ENCODE measurements around the gene SPINK5. TPM values are rescaled to one million over a fixed set of nuclear protein-coding genes. Genes with fewer than 3 reads are reported as not detected.
"Not testable (repeated sequence)": the region's sequence is repeated elsewhere in the genome, so short reads cannot be mapped to it uniquely, and the experiment has no call there.

Gene SPINK5
- total RNA-seq, 1 experiment from 2014 or later: not detected

DNA sequence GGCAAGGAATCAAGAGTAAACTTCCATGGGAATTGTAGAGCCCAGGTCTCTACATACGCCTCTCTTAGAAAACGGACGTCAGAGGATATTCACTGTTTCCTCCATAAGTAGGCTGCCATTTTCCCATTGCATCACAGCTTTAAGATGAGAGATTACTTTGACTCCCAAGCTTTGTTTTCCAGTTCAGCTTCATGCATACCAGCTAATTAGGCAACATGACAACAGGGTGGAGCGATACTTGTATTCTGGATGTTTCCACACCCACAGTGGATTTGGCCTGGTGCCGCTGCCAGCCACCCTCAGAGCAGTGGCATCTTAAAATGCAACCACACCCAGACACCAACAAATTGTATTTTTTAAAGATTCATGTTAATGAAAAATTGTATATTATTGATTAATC is 20.9 kb upstream of the SPINK5 start:
- Histone ChIP-seq H3K4me2 (ENCODE audit: low read length) (no peak overlapping the region), H3F3A (ENCODE audit: low read length, unreplicated experiment) (no peaks in the 10 kb centered on the region), H4K20me1 (ENCODE audit: low read length) (no peaks in the 10 kb centered on the region), H3K9ac (ENCODE audit: low read length) (no peak overlapping the region), H3K79me2 (ENCODE audit: low read length) (no peaks in the 10 kb centered on the region), H3K9me2 (replicated peaks; ENCODE audit: low read length) (no peaks in the 10 kb centered on the region), H3K27me3 (ENCODE audit: low read length) (no peaks in the 10 kb centered on the region), H3K4me3 (ENCODE audit: low read length) (no peak overlapping the region), H3K36me3 (ENCODE audit: low read depth, low read length) (no peaks in the 10 kb centered on the region), H2AFZ (ENCODE audit: low read length) (no peak overlapping the region), H3K4me1 (ENCODE audit: insufficient read depth, low read length) (no peaks in the 10 kb centered on the region), H3K27ac (ENCODE audit: low read length) (no peak overlapping the region), H3K9me3 (ENCODE audit: low read length) (no peaks in the 10 kb centered on the region)
- intact Hi-C loops (cut with micrococcal nuclease): no loop called here
- ChIA-PET POLR2A (ENCODE audit: unreplicated experiment) (interaction anchor here (0.5 kb wide), 1 partner anchor 33 kb away, joined by 5 read pairs; no protein-coding TSS in a partner anchor), CTCF (no interaction called here)
- ATAC-seq: no peak
- no peak for DNase-seq
- TF ChIP-seq, protein P1, sequence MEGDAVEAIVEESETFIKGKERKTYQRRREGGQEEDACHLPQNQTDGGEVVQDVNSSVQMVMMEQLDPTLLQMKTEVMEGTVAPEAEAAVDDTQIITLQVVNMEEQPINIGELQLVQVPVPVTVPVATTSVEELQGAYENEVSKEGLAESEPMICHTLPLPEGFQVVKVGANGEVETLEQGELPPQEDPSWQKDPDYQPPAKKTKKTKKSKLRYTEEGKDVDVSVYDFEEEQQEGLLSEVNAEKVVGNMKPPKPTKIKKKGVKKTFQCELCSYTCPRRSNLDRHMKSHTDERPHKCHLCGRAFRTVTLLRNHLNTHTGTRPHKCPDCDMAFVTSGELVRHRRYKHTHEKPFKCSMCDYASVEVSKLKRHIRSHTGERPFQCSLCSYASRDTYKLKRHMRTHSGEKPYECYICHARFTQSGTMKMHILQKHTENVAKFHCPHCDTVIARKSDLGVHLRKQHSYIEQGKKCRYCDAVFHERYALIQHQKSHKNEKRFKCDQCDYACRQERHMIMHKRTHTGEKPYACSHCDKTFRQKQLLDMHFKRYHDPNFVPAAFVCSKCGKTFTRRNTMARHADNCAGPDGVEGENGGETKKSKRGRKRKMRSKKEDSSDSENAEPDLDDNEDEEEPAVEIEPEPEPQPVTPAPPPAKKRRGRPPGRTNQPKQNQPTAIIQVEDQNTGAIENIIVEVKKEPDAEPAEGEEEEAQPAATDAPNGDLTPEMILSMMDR (conservative IDR thresholded peaks at IDR 0.05; ENCODE audit: low read depth, low read length): no peak
- no peak for TF ChIP-seq EZH2 (IDR thresholded peaks at IDR 0.05; ENCODE audit: low read length, unreplicated experiment)
- BruUV-seq (replicated peaks): no TSS peak

DNA sequence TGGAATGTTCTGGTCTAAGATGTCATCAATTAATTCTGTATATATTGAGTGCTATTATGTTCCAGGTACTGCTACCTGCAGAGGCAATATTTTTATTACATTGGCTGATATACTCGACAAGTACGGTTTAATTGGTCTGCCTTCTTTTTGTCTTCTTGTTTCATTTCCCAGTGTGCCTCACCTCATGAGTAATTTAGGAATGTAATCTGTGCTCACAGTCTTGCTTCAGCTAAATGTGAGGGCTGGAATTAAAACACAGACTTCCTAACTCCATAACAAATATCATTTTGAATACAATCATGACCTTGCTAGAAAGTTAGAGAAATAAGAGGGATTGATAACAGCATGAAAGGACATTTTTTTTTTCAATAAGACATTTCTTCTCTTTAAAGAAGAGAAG is 20.1 kb upstream of the SPINK5 start:
- ATAC-seq: no peak
- no peak overlapping the region for H2AFZ ChIP-seq (ENCODE audit: low read length)
- intact Hi-C loops (cut with micrococcal nuclease): no loop called here

DNA sequence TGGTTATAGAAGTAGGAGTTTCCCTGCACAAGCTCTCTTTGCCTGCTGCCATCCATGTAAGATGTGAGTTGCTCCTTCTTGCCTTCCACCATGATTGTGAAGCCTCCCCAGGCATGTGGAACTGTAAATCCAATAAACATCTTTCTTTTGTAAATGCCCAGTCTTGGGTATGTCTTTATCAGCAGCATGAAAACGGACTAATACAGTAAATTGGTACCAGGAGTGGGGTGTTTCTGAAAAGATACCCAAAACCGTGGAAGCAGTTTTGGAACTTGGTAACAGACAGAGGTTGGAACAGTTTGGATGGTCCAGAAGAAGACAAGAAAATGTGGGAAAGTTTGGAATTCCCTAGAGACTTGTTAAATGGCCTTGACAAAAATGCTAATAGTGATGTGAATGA is 8.6 kb upstream of the SPINK5 start:
- intact Hi-C loops (cut with micrococcal nuclease); CTCF ChIA-PET: not testable (repeated sequence)

More for the DNA sequence above, 20.1 kb upstream of the SPINK5 start:
- H3K27me3 ChIP-seq (ENCODE audit: low read length): no peaks in the 10 kb centered on the region
- H3K79me2 ChIP-seq (ENCODE audit: low read length): no peaks in the 10 kb centered on the region
- H3K9me2 ChIP-seq (replicated peaks; ENCODE audit: low read length): no peaks in the 10 kb centered on the region
- CTCF ChIA-PET: no interaction called here
- H3K4me3 ChIP-seq (ENCODE audit: low read length): no peak overlapping the region
- H3K36me3 ChIP-seq (ENCODE audit: low read depth, low read length): no peaks in the 10 kb centered on the region
- no peak overlapping the region for H3K4me2 ChIP-seq (ENCODE audit: low read length)
- no peaks in the 10 kb centered on the region for H3F3A ChIP-seq (ENCODE audit: low read length, unreplicated experiment)
- BruUV-seq (replicated peaks): no TSS peak
- H3K27ac ChIP-seq (ENCODE audit: low read length): no peak overlapping the region
- H3K9me3 ChIP-seq (ENCODE audit: low read length): no peaks in the 10 kb centered on the region
- no peaks in the 10 kb centered on the region for H3K4me1 ChIP-seq (ENCODE audit: insufficient read depth, low read length)
- H4K20me1 ChIP-seq (ENCODE audit: low read length): no peaks in the 10 kb centered on the region
- POLR2A ChIA-PET (ENCODE audit: unreplicated experiment): no interaction called here
- DNase-seq: no peak
- H3K9ac ChIP-seq (ENCODE audit: low read length): no peak overlapping the region
- TF ChIP-seq, protein P1 (conservative IDR thresholded peaks at IDR 0.05; ENCODE audit: low read depth, low read length): no peak
- no peak for TF ChIP-seq EZH2 (IDR thresholded peaks at IDR 0.05; ENCODE audit: low read length, unreplicated experiment)
- no peak for TF ChIP-seq EZH2phosphoT487 (IDR thresholded peaks at IDR 0.05; ENCODE audit: borderline replicate concordance, low read length)

More for the DNA sequence above, 8.6 kb upstream of the SPINK5 start:
- H3K36me3 ChIP-seq (ENCODE audit: low read depth, low read length); H3K4me2 ChIP-seq (ENCODE audit: low read length); H3K4me3 ChIP-seq (ENCODE audit: low read length); POLR2A ChIA-PET (ENCODE audit: unreplicated experiment); H2AFZ ChIP-seq (ENCODE audit: low read length); H4K20me1 ChIP-seq (ENCODE audit: low read length); H3K4me1 ChIP-seq (ENCODE audit: insufficient read depth, low read length); H3K9ac ChIP-seq (ENCODE audit: low read length); H3F3A ChIP-seq (ENCODE audit: low read length, unreplicated experiment); H3K27ac ChIP-seq (ENCODE audit: low read length); H3K27me3 ChIP-seq (ENCODE audit: low read length); H3K79me2 ChIP-seq (ENCODE audit: low read length); H3K9me2 ChIP-seq (replicated peaks; ENCODE audit: low read length); BruUV-seq (replicated peaks); ATAC-seq; DNase-seq: not testable (repeated sequence)
- peaks cover 29% of the 10 kb centered on the region; the same call in 1 of the 2 replicates for H3K9me3 ChIP-seq (ENCODE audit: low read length)
